HG03139 (cell line): Measurements from ENCODE around the gene RRAGB.
"Not testable (repeated sequence)": the region's sequence is repeated elsewhere in the genome, so short reads cannot be mapped to it uniquely, and the experiment has no call there.

Source experiments
- ATAC-seq: cut with Tn5 transposase; IDR thresholded peaks from one replicate; pipeline ENCODE4 v1.9.1; 2021; ENCODE audit not compliant: unreplicated experiment

RRAGB gene

GRCh38 chrX:55717521-55718497 lies at the start of gene RRAGB:
Gene RRAGB, plus strand, starts transcription at chrX:55717749. Its CDS starts 579 bp downstream, at chrX:55718328.
- ATAC-seq = peak; percentile 95

- ATAC-seq = no peak
Observed at GRCh38 chrX:55668084-55668483, 49.5 kb upstream of the RRAGB start.

DNA sequence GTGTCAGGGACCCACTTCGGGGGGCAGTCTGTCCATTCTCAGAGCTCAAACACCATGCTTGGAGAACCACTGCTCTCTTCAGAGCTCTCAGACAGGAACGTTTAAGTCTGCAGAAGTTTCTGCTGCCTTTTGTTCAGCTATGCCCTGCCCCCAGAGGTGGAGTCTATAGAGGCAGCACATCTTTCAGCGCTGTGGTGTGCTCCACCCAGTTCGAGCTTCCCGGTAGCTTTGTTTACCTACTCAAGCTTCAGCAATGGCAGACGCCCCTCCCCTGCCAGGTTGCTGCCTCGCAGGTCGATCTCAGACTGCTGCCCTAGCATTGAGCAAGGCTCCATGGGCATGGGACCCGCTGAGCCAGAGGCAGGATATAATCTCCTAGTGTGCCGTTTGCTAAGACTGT lies 29.0 kb upstream of the RRAGB start:
- ATAC-seq = not testable (repeated sequence)

- no peak for ATAC-seq
Observed at GRCh38 chrX:55695227-55696018, 22.1 kb upstream of the RRAGB start.

GRCh38 chrX:55697381-55697780 lies 20.2 kb upstream of the RRAGB start:
- no peak for ATAC-seq

- no peak for ATAC-seq
Observed at GRCh38 chrX:55702671-55703070, 14.9 kb upstream of the RRAGB start.

- not testable (repeated sequence) for ATAC-seq
Observed at GRCh38 chrX:55703436-55703835, 14.1 kb upstream of the RRAGB start.

DNA sequence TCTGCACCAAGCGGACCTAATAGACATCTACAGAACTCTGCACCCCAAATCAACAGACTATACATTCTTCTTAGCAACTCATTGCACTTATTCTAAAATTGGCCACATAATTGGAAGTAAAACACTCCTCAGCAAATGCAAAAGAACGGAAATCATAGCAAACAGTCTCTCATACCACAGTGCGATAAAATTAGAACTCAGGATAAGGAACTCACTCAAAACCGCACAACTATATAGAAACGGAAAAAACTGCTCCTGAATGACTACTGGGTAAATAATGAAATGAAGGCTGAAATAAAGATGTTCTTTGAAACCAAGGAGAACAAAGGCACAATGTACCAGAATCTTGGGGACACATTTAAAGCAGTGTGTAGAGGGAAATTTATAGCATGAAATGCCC lies 12.5 kb upstream of the RRAGB start:
- ATAC-seq = not testable (repeated sequence)

DNA sequence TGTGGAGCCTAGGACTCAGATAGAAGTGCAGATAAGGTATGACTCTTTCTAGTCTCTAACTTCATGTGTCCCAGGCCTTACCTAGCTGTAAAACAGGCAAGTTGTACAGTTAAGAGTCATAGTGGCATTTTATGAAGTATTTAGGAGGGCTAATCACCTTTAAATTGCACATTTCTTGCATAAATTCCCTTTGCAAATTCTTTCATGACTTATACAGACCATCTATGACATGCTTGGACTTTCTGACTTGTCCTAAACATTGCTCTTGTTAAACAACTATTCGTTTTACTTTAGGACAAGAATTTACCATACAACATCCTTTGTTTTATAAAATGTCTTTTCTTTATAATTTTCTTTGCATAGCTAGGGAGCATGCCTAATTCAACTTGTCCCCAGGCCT lies 7.8 kb upstream of the RRAGB start:
- no peak for ATAC-seq

DNA sequence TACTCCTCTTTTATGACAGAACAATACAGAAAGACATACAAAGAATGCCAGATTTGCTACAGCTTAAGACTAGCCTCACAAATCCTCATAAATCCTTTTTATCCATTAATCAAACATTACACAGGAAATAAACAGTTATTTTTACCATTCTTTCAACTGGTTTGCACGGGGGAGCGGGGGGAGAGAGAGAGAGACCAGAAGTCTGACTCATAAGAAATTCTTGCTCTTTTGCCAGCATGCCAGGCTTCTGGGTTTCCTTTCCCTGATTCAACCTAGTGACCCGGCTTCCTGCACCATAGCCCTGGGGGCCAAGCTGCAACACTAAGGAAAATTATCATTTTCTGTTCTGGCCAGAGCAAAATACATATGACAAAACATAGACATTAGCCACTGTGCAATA lies 6.8 kb upstream of the RRAGB start:
- ATAC-seq = no peak

DNA sequence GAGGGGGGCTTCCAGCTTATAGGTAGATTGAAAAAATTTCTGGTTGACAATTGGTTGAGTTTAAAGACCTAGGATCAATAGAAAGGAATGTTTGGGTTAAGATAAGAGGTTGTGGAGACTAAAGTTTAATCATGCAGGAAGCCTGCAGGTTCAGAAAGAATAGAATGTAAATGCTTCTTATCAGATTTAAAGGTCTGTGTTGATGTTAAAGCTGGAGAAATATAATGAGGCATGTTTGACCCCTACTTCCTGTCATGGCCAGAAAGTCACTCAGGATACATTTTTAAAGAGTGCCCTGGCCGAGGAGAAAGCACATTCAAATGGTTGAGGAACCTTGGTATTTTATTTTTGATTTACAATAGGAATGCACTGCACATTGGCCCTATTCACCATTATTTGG lies 3.9 kb upstream of the RRAGB start:
- no peak for ATAC-seq

GRCh38 chrX:55714161-55714560 lies 3.4 kb upstream of the RRAGB start:
- ATAC-seq = no peak

- no peak for ATAC-seq
Observed at GRCh38 chrX:55715847-55716246, 1.7 kb upstream of the RRAGB start.

DNA sequence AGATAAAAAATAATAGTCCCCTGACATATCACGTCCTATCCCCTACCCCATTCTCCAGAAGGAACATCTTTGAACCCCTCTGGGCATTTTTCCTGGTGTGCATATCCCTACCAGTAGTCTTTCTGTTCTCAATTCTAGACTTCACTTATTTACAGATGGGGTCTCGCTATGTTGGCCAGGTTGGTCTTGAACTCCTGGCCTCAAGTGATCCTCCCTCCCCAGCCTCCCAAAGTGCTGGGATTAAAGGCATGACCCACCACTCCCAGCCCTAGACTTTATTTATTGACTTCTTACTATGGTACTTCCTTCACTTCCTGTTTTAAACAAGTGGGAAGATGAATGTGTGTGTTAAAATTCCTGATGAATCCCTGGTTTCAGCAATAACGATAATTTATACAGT lies 612 bp upstream of the RRAGB start:
- ATAC-seq = no peak

GRCh38 chrX:55731826-55732225 lies 14.3 kb downstream of the RRAGB start:
- no peak for ATAC-seq

DNA sequence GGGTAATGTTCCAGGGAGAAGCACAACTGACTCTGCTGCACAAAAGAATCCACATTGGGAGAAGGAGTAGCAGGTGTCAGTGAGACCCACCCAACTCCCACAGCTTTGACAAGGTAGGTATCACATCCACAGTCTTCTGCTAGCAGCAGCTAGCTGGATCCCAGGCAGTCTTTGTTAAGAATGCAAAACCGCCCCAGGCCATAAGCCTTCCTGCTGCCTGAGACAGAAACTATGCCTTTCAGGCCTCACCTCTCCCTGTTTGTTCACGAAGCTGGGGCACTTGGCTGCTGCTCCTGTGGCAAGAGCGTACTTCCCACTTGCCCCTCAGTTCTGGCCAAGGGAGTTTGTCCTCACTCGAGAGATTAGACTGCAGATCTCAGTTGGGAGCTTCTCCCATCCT lies 21.4 kb downstream of the RRAGB start:
- ATAC-seq = no peak

- no peak for ATAC-seq
Observed at GRCh38 chrX:55742649-55743048, 25.1 kb downstream of the RRAGB start.

DNA sequence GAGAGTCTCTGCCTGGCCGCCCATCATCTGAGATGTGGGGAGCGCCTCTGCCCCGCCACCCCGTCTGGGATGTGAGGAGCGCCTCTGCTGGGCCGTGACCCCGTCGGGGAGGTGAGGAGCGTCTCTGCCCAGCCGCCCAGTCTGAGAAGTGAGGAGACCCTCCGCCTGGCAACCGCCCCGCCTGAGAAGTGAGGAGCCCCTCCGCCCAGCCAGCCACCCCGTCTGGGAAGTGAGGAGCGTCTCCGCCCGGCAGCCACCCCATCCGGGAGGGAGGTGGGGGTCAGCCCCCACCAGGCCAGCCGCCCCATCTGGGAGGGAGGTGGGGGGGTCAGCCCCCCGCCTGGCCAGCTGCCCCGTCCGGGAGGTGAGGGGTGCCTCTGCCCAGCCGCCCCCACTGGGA lies 30.9 kb downstream of the RRAGB start:
- not testable (repeated sequence) for ATAC-seq

GRCh38 chrX:55750256-55750655 lies 32.7 kb downstream of the RRAGB start:
- ATAC-seq = no peak

DNA sequence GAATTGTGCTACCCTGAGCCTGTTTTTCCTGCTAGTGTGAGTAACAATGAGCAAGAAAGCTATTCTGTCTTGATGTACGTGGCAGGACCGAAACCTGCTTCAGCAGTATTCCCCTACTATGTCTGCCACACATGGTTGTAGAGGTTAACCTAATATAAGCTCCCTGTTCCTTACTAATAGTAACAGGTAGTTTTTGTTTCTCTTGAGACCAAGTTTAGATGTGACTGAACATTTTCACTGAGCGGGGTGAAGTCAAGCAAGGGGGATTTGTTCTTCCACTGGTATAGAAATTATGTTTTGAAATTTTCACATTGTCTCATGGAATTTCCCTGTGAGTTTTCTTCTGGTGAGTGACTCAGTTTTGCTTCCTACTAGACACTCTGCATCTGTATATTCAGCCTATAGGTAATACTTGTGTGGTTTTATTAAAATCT lies 37.3 kb downstream of the RRAGB start:
- peak; percentile 68 for ATAC-seq

GRCh38 chrX:55758033-55758432 lies 40.5 kb downstream of the RRAGB start:
- no peak for ATAC-seq

DNA sequence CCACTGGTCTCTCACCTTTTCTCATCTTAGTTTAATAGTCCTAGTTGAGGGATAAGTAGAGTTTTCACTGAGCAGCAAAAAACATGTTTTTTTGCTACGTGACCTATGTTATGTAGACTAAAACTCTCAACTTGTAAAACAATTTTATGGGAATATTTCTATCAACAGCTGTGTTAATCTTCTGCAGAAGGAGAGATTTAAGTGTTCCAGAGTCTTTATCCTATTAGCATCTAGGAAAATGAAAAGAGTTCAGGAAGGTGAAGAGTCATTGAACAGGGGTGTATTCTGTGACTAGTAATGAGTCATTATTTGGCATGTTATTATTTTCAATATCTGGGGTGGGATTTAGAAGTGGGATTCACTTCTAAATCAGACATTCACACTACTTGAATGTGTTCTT lies 41.9 kb downstream of the RRAGB start:
- no peak for ATAC-seq
